BE2C (cell line): ENCODE measurements around the gene PFKFB4.

ENCODE experiments used
- DNase-seq: peaks from one replicate; pipeline ENCODE4 v3.0.0-alpha.2; 2020
- H3K27me3 ChIP-seq: fragments of 250-450 bp; sonication (Bioruptor Pico); 2 replicates; pipeline ENCODE4 v1.5.1; 2020; ENCODE audit warnings: mild to moderate bottlenecking
- H3K36me3 ChIP-seq: fragments of 250-450 bp; sonication (Bioruptor Pico); 2 replicates; pipeline ENCODE4 v1.5.1; 2020; ENCODE audit warnings: mild to moderate bottlenecking
- H3K4me1 ChIP-seq: fragments of 250-450 bp; sonication (Bioruptor Pico); 2 replicates; pipeline ENCODE4 v1.5.1; 2020
- H3K4me3 ChIP-seq: 2 replicates; pipeline ENCODE4 v1.5.1; 2011; ENCODE audit warnings: low read depth, low read length
- H3K9me3 ChIP-seq: fragments of 250-450 bp; sonication (Bioruptor Pico); 2 replicates; pipeline ENCODE4 v1.5.1; 2020
- CTCF ChIP-seq: IDR thresholded peaks from 2 replicates; pipeline ENCODE4 v1.5.1; 2012; ENCODE audit warnings: mild to moderate bottlenecking, low read depth, low read length

Gene PFKFB4

GRCh38 chr3:48565186-48565585 is 8.6 kb upstream of the PFKFB4 start:
- DNase-seq, result no peak
- Histone ChIP-seq H3K36me3 (no peaks in the 10 kb centered on the region), H3K9me3 (no peaks in the 10 kb centered on the region), H3K4me3 (no peak overlapping the region), H3K27me3 (no peaks in the 10 kb centered on the region), H3K4me1 (peaks cover 8% of the 10 kb centered on the region)
- no peak for TF ChIP-seq CTCF

- TF ChIP-seq CTCF, result no peak
- Histone ChIP-seq H3K9me3 (no peaks in the 10 kb centered on the region), H3K27me3 (no peaks in the 10 kb centered on the region), H3K4me3 (no peak overlapping the region), H3K36me3 (no peaks in the 10 kb centered on the region), H3K4me1 (peaks cover 8% of the 10 kb centered on the region)
- no peak for DNase-seq
Observed at GRCh38 chr3:48564667-48565066, 8.1 kb upstream of the PFKFB4 start.

GRCh38 chr3:48564022-48564421 is 7.4 kb upstream of the PFKFB4 start:
- no peaks in the 10 kb centered on the region for H3K36me3 ChIP-seq
- H3K4me1 ChIP-seq, result peaks cover 8% of the 10 kb centered on the region

GRCh38 chr3:48563382-48563918 is 6.8 kb upstream of the PFKFB4 start, which contains the start of gene UCN2:
UCN2 (minus strand) TSS chr3:48563781; CDS start chr3:48563124, 657 bp downstream.
- no peak within 1 kb of the TSS for H3K4me3 ChIP-seq
- H3K27me3 ChIP-seq, result no peaks in the 10 kb centered on the region
- no peak for TF ChIP-seq CTCF
- H3K36me3 ChIP-seq, result no peaks in the 10 kb centered on the region
- H3K4me1 ChIP-seq, result peaks cover 8% of the 10 kb centered on the region
- DNase-seq, result no peak
- no peaks in the 10 kb centered on the region for H3K9me3 ChIP-seq

More at GRCh38 chr3:48564022-48564421, 7.4 kb upstream of the PFKFB4 start:
- H3K27me3 ChIP-seq, result no peaks in the 10 kb centered on the region
- DNase-seq, result no peak
- no peaks in the 10 kb centered on the region for H3K9me3 ChIP-seq
- no peak for TF ChIP-seq CTCF
- no peak overlapping the region for H3K4me3 ChIP-seq

GRCh38 chr3:48562367-48563095 is 5.9 kb upstream of the PFKFB4 start:
- H3K9me3 ChIP-seq, result no peaks in the 10 kb centered on the region
- peaks cover 8% of the 10 kb centered on the region for H3K4me1 ChIP-seq
- no peak for TF ChIP-seq CTCF
- no peaks in the 10 kb centered on the region for H3K27me3 ChIP-seq
- H3K4me3 ChIP-seq, result no peak overlapping the region
- no peak for DNase-seq
- no peaks in the 10 kb centered on the region for H3K36me3 ChIP-seq

GRCh38 chr3:48561045-48561736 is 4.6 kb upstream of the PFKFB4 start:
- H3K4me3 ChIP-seq, result no peak overlapping the region
- no peak for TF ChIP-seq CTCF
- peak; percentile 41 for DNase-seq

More at GRCh38 chr3:48561045-48561736, 4.6 kb upstream of the PFKFB4 start:
- Histone ChIP-seq H3K4me1 (peaks cover 7% of the 10 kb centered on the region), H3K36me3 (no peaks in the 10 kb centered on the region), H3K9me3 (no peaks in the 10 kb centered on the region), H3K27me3 (no peaks in the 10 kb centered on the region)
